Measurements from ENCODE around the gene ROBO1. TPM values are rescaled to one million over a fixed set of nuclear protein-coding genes. Genes with fewer than 3 reads are reported as not detected.
"Not testable (repeated sequence)": the region's sequence is repeated elsewhere in the genome, so short reads cannot be mapped to it uniquely, and the experiment has no call there.

The ROBO1 gene
- polyA plus RNA-seq, 4 donors = 0.81 to 12.2 (median 2.6) TPM

DNA sequence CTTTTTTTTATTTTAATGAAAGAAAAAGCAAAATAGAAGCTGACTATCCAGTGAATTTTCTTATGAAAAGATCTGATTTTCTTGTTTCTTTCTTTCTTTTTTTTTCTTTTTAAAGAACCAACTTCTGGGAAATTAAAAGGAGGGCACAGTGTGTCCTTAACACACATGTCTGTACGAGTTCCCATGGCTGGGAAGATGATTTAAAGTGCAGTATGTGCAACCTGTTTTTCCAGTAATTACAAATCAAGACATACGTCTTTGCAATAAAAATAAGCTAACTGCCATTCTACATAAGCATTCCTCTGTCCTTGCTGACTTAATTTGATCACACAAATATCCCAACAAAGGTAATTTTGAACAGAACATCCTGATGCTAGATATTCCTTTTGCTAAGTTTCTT, 416.1 kb downstream of the ROBO1 start:
- Histone ChIP-seq H3K9me3 (ENCODE audit: control insufficient read depth in 2 of 2, insufficient read depth in 1 of 2, low read depth in 1 of 2, low read length in 1 of 2) (no peaks in the 10 kb centered on the region), H3K36me3 (ENCODE audit: control insufficient read depth in 3 of 3, insufficient read depth in 2 of 3, low read depth in 1 of 3, low read length in 3 of 3) (no peaks in the 10 kb centered on the region), H3K27me3 (ENCODE audit: control insufficient read depth in 3 of 3, insufficient read depth in 3 of 3, low read length in 3 of 3) (no peaks in the 10 kb centered on the region), H3K4me3 (ENCODE audit: low read depth in 1 of 3, low read length in 3 of 3) (no peak overlapping the region), H3K4me1 (ENCODE audit: control insufficient read depth in 3 of 3, insufficient read depth in 2 of 3, low read depth in 1 of 3, low read length in 2 of 3) (no peaks in the 10 kb centered on the region), H3K27ac (ENCODE audit: low read depth in 1 of 3, low read length in 2 of 3) (no peak overlapping the region)
- 44 to 53% (median 51%) methylated on average over 2 of the region's 2 CpGs for WGBS, 3 donors
- no peak for FAIRE-seq
- no peak for DNase-seq

DNA sequence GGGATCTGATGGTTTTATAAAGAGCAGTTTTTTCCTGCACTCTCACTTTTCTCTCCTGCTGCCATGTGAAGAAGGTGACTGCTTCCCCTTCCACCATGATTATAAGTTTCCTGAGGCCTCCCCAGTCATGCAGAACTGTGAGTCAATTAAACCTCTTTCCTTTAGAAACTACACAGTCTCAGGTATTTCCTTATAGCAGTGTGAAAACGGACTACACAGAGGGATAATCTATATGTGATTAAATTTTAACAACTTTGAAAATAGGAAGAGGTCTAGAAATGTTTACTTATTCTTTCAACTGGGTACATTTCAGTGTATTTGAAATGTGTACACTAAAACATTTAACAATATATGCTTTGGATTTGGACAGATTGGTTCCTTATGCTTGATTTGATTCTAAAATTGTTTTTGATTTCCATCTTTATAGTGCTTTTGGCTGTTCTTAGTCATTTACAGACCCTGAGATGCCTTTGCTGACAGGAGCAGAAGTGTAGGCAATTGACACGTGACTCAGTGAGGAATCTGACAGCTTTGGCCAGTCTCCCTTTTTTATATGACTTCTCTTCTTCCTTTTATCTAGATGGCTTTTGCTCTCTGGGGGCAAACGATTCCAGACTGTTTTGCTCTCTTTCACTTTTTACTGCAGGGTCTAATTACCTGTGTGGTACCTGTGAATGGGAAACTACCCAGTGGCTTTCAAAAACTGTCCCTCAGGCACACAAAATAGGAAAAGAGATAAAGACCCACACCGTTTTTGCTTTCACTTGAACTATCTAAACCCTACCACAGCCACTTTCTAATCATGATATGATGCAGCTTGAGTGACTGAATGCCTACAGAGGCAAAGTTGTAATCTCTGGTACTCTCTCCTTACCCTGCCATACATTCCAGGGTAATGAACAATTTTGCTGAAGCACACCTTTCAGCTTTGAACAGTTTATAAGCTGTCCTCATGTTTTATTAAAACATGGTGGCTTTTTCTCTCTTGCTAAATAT, 422.6 kb downstream of the ROBO1 start:
- no peak overlapping the region for H3K27ac ChIP-seq (ENCODE audit: low read depth in 1 of 3, low read length in 2 of 3)
- DNase-seq (no peak), FAIRE-seq (no peak)
- WGBS, 3 donors = 5 to 35% (median 12%) methylated on average over 4 of the region's 4 CpGs
- no peaks in the 10 kb centered on the region for H3K27me3 ChIP-seq (ENCODE audit: control insufficient read depth in 3 of 3, insufficient read depth in 3 of 3, low read length in 3 of 3)
- no peaks in the 10 kb centered on the region for H3K4me1 ChIP-seq (ENCODE audit: control insufficient read depth in 3 of 3, insufficient read depth in 2 of 3, low read depth in 1 of 3, low read length in 2 of 3)
- no peaks in the 10 kb centered on the region for H3K36me3 ChIP-seq (ENCODE audit: control insufficient read depth in 3 of 3, insufficient read depth in 2 of 3, low read depth in 1 of 3, low read length in 3 of 3)
- H3K4me3 ChIP-seq (ENCODE audit: low read depth in 1 of 3, low read length in 3 of 3) = no peak overlapping the region
- H3K9me3 ChIP-seq (ENCODE audit: control insufficient read depth in 2 of 2, insufficient read depth in 1 of 2, low read depth in 1 of 2, low read length in 1 of 2) = no peaks in the 10 kb centered on the region

DNA sequence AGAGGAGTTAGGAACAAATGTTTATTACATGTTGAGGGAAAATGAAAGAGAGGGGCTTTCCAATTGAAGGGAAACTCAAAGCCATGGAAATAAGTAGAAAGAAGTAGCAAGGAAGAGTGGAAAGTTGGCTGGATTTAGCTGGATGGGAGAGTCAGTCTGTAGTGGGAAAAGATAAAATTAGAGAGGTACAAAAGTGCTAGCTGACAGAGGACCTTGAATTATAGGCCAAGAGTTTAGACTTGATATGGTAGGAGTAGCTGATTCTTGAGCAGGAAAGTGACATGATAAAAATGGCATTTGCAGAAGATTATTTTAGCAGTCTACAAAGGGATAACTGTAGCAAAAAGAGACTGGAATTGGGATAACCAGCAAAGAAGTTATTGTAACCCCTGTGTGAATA, 425.8 kb downstream of the ROBO1 start:
- Histone ChIP-seq H3K36me3 (ENCODE audit: control insufficient read depth in 3 of 3, insufficient read depth in 2 of 3, low read depth in 1 of 3, low read length in 3 of 3) (no peaks in the 10 kb centered on the region), H3K27me3 (ENCODE audit: control insufficient read depth in 3 of 3, insufficient read depth in 3 of 3, low read length in 3 of 3) (no peaks in the 10 kb centered on the region), H3K4me1 (ENCODE audit: control insufficient read depth in 3 of 3, insufficient read depth in 2 of 3, low read depth in 1 of 3, low read length in 2 of 3) (no peaks in the 10 kb centered on the region), H3K9me3 (ENCODE audit: control insufficient read depth in 2 of 2, insufficient read depth in 1 of 2, low read depth in 1 of 2, low read length in 1 of 2) (no peaks in the 10 kb centered on the region), H3K4me3 (ENCODE audit: low read depth in 1 of 3, low read length in 3 of 3) (no peak overlapping the region), H3K27ac (ENCODE audit: low read depth in 1 of 3, low read length in 2 of 3) (no peak overlapping the region)
- no peak for DNase-seq
- no peak for FAIRE-seq

DNA sequence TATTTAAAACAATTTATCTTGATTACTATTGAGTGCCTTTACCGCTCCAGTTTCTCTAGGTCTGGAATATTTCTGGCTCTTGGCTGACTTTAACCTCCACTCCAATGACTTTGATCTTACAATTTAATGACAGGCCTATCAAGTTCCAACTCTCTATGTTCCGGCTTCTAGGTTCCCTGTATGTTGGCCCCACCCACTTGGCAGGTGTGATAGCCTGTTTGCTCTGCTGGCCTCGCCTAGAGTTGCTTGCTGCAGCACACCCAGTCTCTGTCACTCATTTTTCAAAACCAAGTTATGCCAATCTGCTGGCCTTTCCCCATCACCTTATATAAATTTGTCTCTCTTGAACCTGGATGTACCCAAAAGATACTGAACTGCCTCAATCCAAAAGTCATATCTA, 428.0 kb downstream of the ROBO1 start:
- 11 to 60% (median 24%) methylated on average over 3 of the region's 3 CpGs for WGBS, 3 donors
- Histone ChIP-seq H3K36me3 (ENCODE audit: control insufficient read depth in 3 of 3, insufficient read depth in 2 of 3, low read depth in 1 of 3, low read length in 3 of 3) (no peaks in the 10 kb centered on the region), H3K4me3 (ENCODE audit: low read depth in 1 of 3, low read length in 3 of 3) (no peak overlapping the region), H3K4me1 (ENCODE audit: control insufficient read depth in 3 of 3, insufficient read depth in 2 of 3, low read depth in 1 of 3, low read length in 2 of 3) (no peaks in the 10 kb centered on the region), H3K27me3 (ENCODE audit: control insufficient read depth in 3 of 3, insufficient read depth in 3 of 3, low read length in 3 of 3) (no peaks in the 10 kb centered on the region), H3K27ac (ENCODE audit: low read depth in 1 of 3, low read length in 2 of 3) (no peak overlapping the region), H3K9me3 (ENCODE audit: control insufficient read depth in 2 of 2, insufficient read depth in 1 of 2, low read depth in 1 of 2, low read length in 1 of 2) (no peaks in the 10 kb centered on the region)
- FAIRE-seq (no peak), DNase-seq (peak in 1 of 2 donors; percentile 88)

DNA sequence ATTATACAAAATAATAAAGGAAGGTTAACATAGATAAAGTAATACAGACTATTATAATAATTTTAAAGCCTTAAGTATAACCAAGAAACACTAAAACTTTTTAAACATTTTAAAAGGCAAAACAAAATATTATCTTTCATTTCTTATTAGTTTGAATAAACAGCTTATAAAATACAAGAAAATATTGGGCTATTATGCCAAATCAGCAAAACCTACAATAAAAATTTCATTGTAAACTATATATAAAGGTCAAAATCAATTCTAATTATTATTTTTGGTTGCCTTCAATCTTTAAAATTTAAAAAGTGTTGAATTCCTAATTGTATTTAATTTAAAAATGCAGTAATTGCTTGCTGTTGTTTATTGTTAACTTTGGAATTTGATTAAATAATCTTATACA, 430.0 kb downstream of the ROBO1 start:
- H3K4me1 ChIP-seq (ENCODE audit: control insufficient read depth in 3 of 3, insufficient read depth in 2 of 3, low read depth in 1 of 3, low read length in 2 of 3) = no peaks in the 10 kb centered on the region
- FAIRE-seq (no peak), DNase-seq (no peak)

DNA sequence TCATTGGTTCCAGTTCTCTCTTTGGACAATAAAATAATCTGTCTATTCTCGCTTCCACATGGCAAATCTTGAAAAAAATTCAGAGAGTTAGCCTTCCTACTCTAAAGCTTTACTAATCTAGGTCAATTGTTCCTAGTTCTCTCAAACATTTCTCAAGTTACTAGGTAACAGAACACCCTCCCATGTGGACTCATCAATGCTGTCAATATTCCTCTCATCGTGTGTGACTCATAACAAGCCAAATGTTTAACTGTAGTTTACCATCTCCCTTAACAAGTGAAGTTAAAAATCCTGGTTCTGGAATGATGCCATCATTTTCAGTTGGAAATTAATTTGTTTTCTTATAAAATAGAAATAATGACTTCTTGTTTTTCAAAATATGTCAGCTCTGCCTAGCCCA, 438.6 kb downstream of the ROBO1 start:
- 47 to 69% (median 50%) methylated on average over 2 of the region's 2 CpGs for WGBS, 3 donors
- Histone ChIP-seq H3K27me3 (ENCODE audit: control insufficient read depth in 3 of 3, insufficient read depth in 3 of 3, low read length in 3 of 3) (no peaks in the 10 kb centered on the region), H3K4me1 (ENCODE audit: control insufficient read depth in 3 of 3, insufficient read depth in 2 of 3, low read depth in 1 of 3, low read length in 2 of 3) (no peaks in the 10 kb centered on the region), H3K36me3 (ENCODE audit: control insufficient read depth in 3 of 3, insufficient read depth in 2 of 3, low read depth in 1 of 3, low read length in 3 of 3) (no peaks in the 10 kb centered on the region), H3K9me3 (ENCODE audit: control insufficient read depth in 2 of 2, insufficient read depth in 1 of 2, low read depth in 1 of 2, low read length in 1 of 2) (no peaks in the 10 kb centered on the region), H3K4me3 (ENCODE audit: low read depth in 1 of 3, low read length in 3 of 3) (no peak overlapping the region), H3K27ac (ENCODE audit: low read depth in 1 of 3, low read length in 2 of 3) (no peak overlapping the region)
- FAIRE-seq (no peak), DNase-seq (no peak)

More for the DNA sequence above, 430.0 kb downstream of the ROBO1 start:
- Histone ChIP-seq H3K9me3 (ENCODE audit: control insufficient read depth in 2 of 2, insufficient read depth in 1 of 2, low read depth in 1 of 2, low read length in 1 of 2) (no peaks in the 10 kb centered on the region), H3K27me3 (ENCODE audit: control insufficient read depth in 3 of 3, insufficient read depth in 3 of 3, low read length in 3 of 3) (no peaks in the 10 kb centered on the region), H3K36me3 (ENCODE audit: control insufficient read depth in 3 of 3, insufficient read depth in 2 of 3, low read depth in 1 of 3, low read length in 3 of 3) (no peaks in the 10 kb centered on the region), H3K4me3 (ENCODE audit: low read depth in 1 of 3, low read length in 3 of 3) (no peak overlapping the region), H3K27ac (ENCODE audit: low read depth in 1 of 3, low read length in 2 of 3) (no peak overlapping the region)

DNA sequence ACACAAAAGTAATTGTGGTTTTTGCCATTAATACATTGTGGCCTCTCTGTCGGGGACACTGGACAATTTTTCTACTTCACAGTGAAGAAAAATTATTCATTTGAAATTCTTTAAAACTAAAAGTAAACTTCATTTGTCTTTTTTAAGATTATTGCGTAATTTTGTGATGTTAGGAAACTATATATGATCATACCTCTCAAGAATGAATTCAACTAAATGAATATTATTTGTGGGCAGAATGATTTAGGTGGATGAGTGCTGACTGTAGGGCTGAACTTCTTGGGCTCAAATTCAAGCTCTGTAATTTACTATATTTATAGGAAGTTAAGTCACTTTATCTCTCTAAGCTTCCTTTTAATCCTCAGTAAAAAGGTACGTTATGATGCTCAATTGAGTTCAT, 441.2 kb downstream of the ROBO1 start:
- 85 to 91% (median 90%) methylated on average over 3 of the region's 3 CpGs for WGBS, 3 donors

DNA sequence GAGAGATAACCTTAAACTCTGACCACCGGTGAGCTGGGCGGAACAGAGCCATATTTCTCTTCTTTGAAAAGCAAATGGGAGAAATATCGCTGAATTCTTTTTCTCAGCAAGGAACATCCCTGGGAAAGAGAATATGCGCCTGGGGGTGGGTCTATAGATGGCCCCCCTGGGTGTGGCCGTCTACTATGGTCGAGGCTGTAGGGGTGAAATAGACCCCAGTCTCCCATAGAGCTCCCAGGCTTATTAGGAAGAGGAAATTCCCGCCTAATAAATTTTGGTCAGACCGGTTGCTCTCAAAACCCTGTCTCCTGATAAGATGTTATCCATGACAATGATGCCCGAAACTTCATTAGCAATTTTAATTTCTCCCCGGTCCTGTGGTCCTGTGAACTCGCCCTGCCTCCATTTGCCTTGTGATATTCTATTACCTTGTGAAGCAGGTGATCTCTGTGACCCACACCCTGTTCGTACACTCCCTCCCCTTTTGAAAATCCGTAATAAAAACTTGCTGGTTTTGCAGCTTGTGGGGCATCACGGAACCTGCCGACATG, 441.9 kb downstream of the ROBO1 start:
- not testable (repeated sequence) for FAIRE-seq; H3K4me1 ChIP-seq (ENCODE audit: control insufficient read depth in 3 of 3, insufficient read depth in 2 of 3, low read depth in 1 of 3, low read length in 2 of 3); DNase-seq; H3K4me3 ChIP-seq (ENCODE audit: low read depth in 1 of 3, low read length in 3 of 3); H3K27me3 ChIP-seq (ENCODE audit: control insufficient read depth in 3 of 3, insufficient read depth in 3 of 3, low read length in 3 of 3); H3K9me3 ChIP-seq (ENCODE audit: control insufficient read depth in 2 of 2, insufficient read depth in 1 of 2, low read depth in 1 of 2, low read length in 1 of 2); H3K36me3 ChIP-seq (ENCODE audit: control insufficient read depth in 3 of 3, insufficient read depth in 2 of 3, low read depth in 1 of 3, low read length in 3 of 3); H3K27ac ChIP-seq (ENCODE audit: low read depth in 1 of 3, low read length in 2 of 3)
- 79 to 88% (median 86%) methylated on average over 15 of the region's 15 CpGs for WGBS, 3 donors

More for the DNA sequence above, 441.2 kb downstream of the ROBO1 start:
- Histone ChIP-seq H3K27me3 (ENCODE audit: control insufficient read depth in 3 of 3, insufficient read depth in 3 of 3, low read length in 3 of 3) (no peaks in the 10 kb centered on the region), H3K9me3 (ENCODE audit: control insufficient read depth in 2 of 2, insufficient read depth in 1 of 2, low read depth in 1 of 2, low read length in 1 of 2) (no peaks in the 10 kb centered on the region), H3K4me1 (ENCODE audit: control insufficient read depth in 3 of 3, insufficient read depth in 2 of 3, low read depth in 1 of 3, low read length in 2 of 3) (no peaks in the 10 kb centered on the region), H3K27ac (ENCODE audit: low read depth in 1 of 3, low read length in 2 of 3) (no peak overlapping the region), H3K4me3 (ENCODE audit: low read depth in 1 of 3, low read length in 3 of 3) (no peak overlapping the region), H3K36me3 (ENCODE audit: control insufficient read depth in 3 of 3, insufficient read depth in 2 of 3, low read depth in 1 of 3, low read length in 3 of 3) (no peaks in the 10 kb centered on the region)
- FAIRE-seq (no peak), DNase-seq (no peak)

Data from small intestine (tissue), 7 donors.